Glutamatergic neuron (in vitro differentiated cells): ENCODE results near the gene GCH1. TPM values are rescaled to one million over a fixed set of nuclear protein-coding genes. Genes with fewer than 3 reads are reported as not detected.
A peak's percentile ranks its signal among the peaks of the same experiment; 100 is the strongest.

Source experiments
- DNase-seq: peaks from one replicate; pipeline ENCODE4 v3.0.0; 2022
- H3K27ac Mint-ChIP-seq: one replicate; pipeline ENCODE4 v1.8.0; 2020; ENCODE audit warnings: mild to moderate bottlenecking, mixed read lengths, inconsistent platforms; ENCODE audit not compliant: unreplicated experiment
- H3K27me3 Mint-ChIP-seq: one replicate; pipeline ENCODE4 v1.8.0; 2020; ENCODE audit warnings: mild to moderate bottlenecking, moderate library complexity, mixed read lengths, inconsistent platforms; ENCODE audit not compliant: unreplicated experiment
- H3K36me3 Mint-ChIP-seq: one replicate; pipeline ENCODE4 v1.8.0; 2020; ENCODE audit warnings: mild to moderate bottlenecking, mixed read lengths, inconsistent platforms; ENCODE audit not compliant: unreplicated experiment
- H3K4me1 Mint-ChIP-seq: one replicate; pipeline ENCODE4 v1.8.0; 2020; ENCODE audit warnings: mild to moderate bottlenecking, low read depth, mixed read lengths, inconsistent platforms; ENCODE audit not compliant: unreplicated experiment
- H3K4me3 Mint-ChIP-seq: one replicate; pipeline ENCODE4 v1.8.0; 2020; ENCODE audit warnings: mild to moderate bottlenecking, mixed read lengths, inconsistent platforms; ENCODE audit not compliant: unreplicated experiment
- H3K9me3 Mint-ChIP-seq: one replicate; pipeline ENCODE4 v1.8.0; 2020; ENCODE audit warnings: mild to moderate bottlenecking, moderate library complexity, mixed read lengths, inconsistent platforms; ENCODE audit not compliant: unreplicated experiment
- total RNA-seq: library from RNA; stranded (reverse); fragmentation: NEBNext Ultra II Directional; extraction: Animal tissue kit (Norgen Biotek cat#: 25700); gene quantifications from one replicate; pipeline ENCODE4 v1.2.1, GENCODE V29; 2021; ENCODE audit not compliant: unreplicated experiment
- TF ChIP-seq, protein P1 (sequence below): fragments of 200-600 bp; sonication (generic); IDR thresholded peaks from one replicate; pipeline ENCODE4 v1.5.0; 2021; ENCODE audit not compliant: partially characterized antibody, unreplicated experiment

Gene GCH1
- total RNA-seq, 1 donor from 2014 or later, result 2.4 TPM

DNA sequence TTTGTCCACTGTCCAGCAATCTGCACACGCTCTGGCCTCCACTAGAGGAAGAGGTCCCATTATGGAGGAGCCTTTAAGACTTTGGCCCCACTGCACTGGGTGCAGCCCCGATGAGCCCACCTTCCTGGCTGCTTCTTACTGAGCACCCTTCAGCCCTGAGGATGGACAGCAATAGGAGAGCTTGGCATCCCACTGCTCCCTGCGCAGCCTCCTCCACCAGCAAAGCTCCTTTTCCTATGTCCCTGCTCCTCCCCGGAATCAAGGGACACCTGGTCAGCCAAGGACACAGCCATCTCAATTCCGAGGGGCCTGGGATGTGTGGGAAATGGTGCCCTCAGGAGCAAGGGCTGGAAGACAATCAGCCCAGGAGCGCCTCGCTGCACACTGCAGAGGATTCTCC lies 94.7 kb downstream of the GCH1 start:
- no peak for DNase-seq
- H3K36me3 Mint-ChIP-seq, result no peaks in the 10 kb centered on the region
- peaks cover 4% of the 10 kb centered on the region for H3K9me3 Mint-ChIP-seq
- H3K27ac Mint-ChIP-seq, result no peak overlapping the region
- peaks cover 5% of the 10 kb centered on the region for H3K27me3 Mint-ChIP-seq
- TF ChIP-seq, protein P1, sequence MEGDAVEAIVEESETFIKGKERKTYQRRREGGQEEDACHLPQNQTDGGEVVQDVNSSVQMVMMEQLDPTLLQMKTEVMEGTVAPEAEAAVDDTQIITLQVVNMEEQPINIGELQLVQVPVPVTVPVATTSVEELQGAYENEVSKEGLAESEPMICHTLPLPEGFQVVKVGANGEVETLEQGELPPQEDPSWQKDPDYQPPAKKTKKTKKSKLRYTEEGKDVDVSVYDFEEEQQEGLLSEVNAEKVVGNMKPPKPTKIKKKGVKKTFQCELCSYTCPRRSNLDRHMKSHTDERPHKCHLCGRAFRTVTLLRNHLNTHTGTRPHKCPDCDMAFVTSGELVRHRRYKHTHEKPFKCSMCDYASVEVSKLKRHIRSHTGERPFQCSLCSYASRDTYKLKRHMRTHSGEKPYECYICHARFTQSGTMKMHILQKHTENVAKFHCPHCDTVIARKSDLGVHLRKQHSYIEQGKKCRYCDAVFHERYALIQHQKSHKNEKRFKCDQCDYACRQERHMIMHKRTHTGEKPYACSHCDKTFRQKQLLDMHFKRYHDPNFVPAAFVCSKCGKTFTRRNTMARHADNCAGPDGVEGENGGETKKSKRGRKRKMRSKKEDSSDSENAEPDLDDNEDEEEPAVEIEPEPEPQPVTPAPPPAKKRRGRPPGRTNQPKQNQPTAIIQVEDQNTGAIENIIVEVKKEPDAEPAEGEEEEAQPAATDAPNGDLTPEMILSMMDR, result no peak
- H3K4me3 Mint-ChIP-seq, result no peak overlapping the region
- H3K4me1 Mint-ChIP-seq, result peaks cover 9% of the 10 kb centered on the region

- Mint-ChIP-seq H3K27ac (no peak overlapping the region), H3K27me3 (peaks cover 5% of the 10 kb centered on the region), H3K36me3 (no peaks in the 10 kb centered on the region), H3K4me1 (peaks cover 9% of the 10 kb centered on the region), H3K9me3 (peaks cover 3% of the 10 kb centered on the region), H3K4me3 (no peak overlapping the region)
- no peak for DNase-seq
- TF ChIP-seq, protein P1, result no peak
Measured at GRCh38 chr14:54807428-54807827, 95.2 kb downstream of the GCH1 start.

GRCh38 chr14:54806616-54807015 lies 96.0 kb downstream of the GCH1 start:
- no peak for DNase-seq
- Mint-ChIP-seq H3K27me3 (peaks cover 5% of the 10 kb centered on the region), H3K4me3 (no peak overlapping the region), H3K27ac (no peak overlapping the region), H3K36me3 (no peaks in the 10 kb centered on the region), H3K9me3 (peaks cover 4% of the 10 kb centered on the region), H3K4me1 (peaks cover 9% of the 10 kb centered on the region)
- TF ChIP-seq, protein P1, result no peak

GRCh38 chr14:54805445-54806322 lies 96.9 kb downstream of the GCH1 start:
- TF ChIP-seq, protein P1, result peak; percentile 88
- DNase-seq, result peak; percentile 88
- peak overlapping the region; percentile 42 for H3K4me3 Mint-ChIP-seq
- H3K27ac Mint-ChIP-seq, result no peak overlapping the region
- no peaks in the 10 kb centered on the region for H3K36me3 Mint-ChIP-seq
- H3K27me3 Mint-ChIP-seq, result peaks cover 5% of the 10 kb centered on the region
- H3K4me1 Mint-ChIP-seq, result peaks cover 9% of the 10 kb centered on the region
- H3K9me3 Mint-ChIP-seq, result peaks cover 7% of the 10 kb centered on the region

DNA sequence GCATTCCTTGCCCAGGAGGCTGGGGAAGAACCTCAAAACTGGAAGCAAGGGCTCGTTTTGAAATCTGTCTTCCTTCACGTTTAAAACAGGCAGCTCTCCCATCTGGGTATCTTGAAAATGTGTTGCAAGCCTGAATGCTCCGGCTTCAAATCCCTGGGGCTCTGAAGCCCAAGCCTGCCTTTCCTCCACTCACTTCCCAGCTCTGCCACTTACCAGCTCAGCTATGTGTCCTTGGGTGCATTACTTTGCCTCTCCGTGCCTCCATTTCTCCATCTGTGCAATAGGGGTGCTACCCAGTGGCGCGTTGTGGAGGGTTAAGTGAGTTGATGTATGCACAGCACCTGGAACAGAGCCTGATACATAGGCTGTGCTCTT lies 97.6 kb downstream of the GCH1 start:
- H3K36me3 Mint-ChIP-seq, result no peaks in the 10 kb centered on the region
- no peak overlapping the region for H3K27ac Mint-ChIP-seq
- peaks cover 7% of the 10 kb centered on the region for H3K9me3 Mint-ChIP-seq
- peaks cover 9% of the 10 kb centered on the region for H3K4me1 Mint-ChIP-seq
- no peak overlapping the region for H3K4me3 Mint-ChIP-seq
- no peak for DNase-seq
- TF ChIP-seq, protein P1, result no peak
- H3K27me3 Mint-ChIP-seq, result peaks cover 5% of the 10 kb centered on the region
